Neural cell (in vitro differentiated cells): ENCODE data around the gene RGS9BP. TPM values are rescaled to one million over a fixed set of nuclear protein-coding genes. Genes with fewer than 3 reads are reported as not detected.

Source experiments
- H2AFZ ChIP-seq: fragments of 200-600, 300-800 bp; sonication (generic), shearing (Covaris generic); 2 replicates; pipeline ENCODE4 v1.6.0; 2014; ENCODE audit warnings: low read depth, mild to moderate bottlenecking, antibody characterized with exemption, low read length, moderate library complexity
- H3F3A ChIP-seq: fragments of 200-600 bp; shearing (Covaris generic); 2 replicates; pipeline ENCODE4 v1.6.1; 2016; ENCODE audit warnings: mild to moderate bottlenecking, moderate library complexity, mixed read lengths, antibody characterized with exemption, low read length; ENCODE audit not compliant: insufficient read depth, poor library complexity, severe bottlenecking
- H3K27ac ChIP-seq: fragments of 200-600, 300-800 bp; sonication (generic), shearing (Covaris generic); 2 replicates; pipeline ENCODE4 v1.5.1; 2014; ENCODE audit warnings: mild to moderate bottlenecking, low read length, moderate library complexity
- H3K27me3 ChIP-seq: fragments of 300-800, 200-600 bp; sonication (generic), shearing (Covaris generic); 2 replicates; pipeline ENCODE4 v1.6.0; 2014; ENCODE audit warnings: mild to moderate bottlenecking, low read depth, low read length, moderate library complexity; ENCODE audit not compliant: insufficient read depth
- H3K36me3 ChIP-seq: fragments of 300-800, 200-600 bp; sonication (generic), shearing (Covaris generic); 2 replicates; pipeline ENCODE4 v1.5.1; 2014; ENCODE audit warnings: mild to moderate bottlenecking, antibody characterized with exemption, low read length, moderate library complexity; ENCODE audit not compliant: insufficient read depth
- H3K4me2 ChIP-seq: fragments of 300-800, 200-600 bp; sonication (generic), shearing (Covaris generic); 2 replicates; pipeline ENCODE4 v1.6.0; 2014; ENCODE audit warnings: mild to moderate bottlenecking, low read length
- H3K4me3 ChIP-seq: fragments of 300-800, 200-600 bp; sonication (generic), shearing (Covaris generic); 2 replicates; pipeline ENCODE4 v1.5.1; 2014; ENCODE audit warnings: mild to moderate bottlenecking, low read length, moderate library complexity
- H3K79me2 ChIP-seq: fragments of 200-600 bp; shearing (Covaris generic); replicated peaks from 2 replicates; pipeline ENCODE4 v1.6.0; 2014; ENCODE audit warnings: mild to moderate bottlenecking, low read length, moderate library complexity; ENCODE audit not compliant: insufficient read depth
- H3K9ac ChIP-seq: fragments of 300-800, 200-600 bp; sonication (generic), shearing (Covaris generic); 2 replicates; pipeline ENCODE4 v1.6.1; 2016; ENCODE audit warnings: mild to moderate bottlenecking, low read length, mixed read lengths
- H3K9me2 ChIP-seq: fragments of 200-600 bp; shearing (Covaris generic); 2 replicates; pipeline ENCODE4 v1.6.1; 2016; ENCODE audit warnings: mild to moderate bottlenecking, low read length, mixed read lengths; ENCODE audit not compliant: insufficient read depth
- H3K9me3 ChIP-seq: fragments of 200-600, 300-800 bp; sonication (generic), shearing (Covaris generic); 2 replicates; pipeline ENCODE4 v1.6.1; 2016; ENCODE audit warnings: mild to moderate bottlenecking, mixed run types, low read length, moderate library complexity, mixed read lengths
- H4K20me1 ChIP-seq: fragments of 200-600 bp; shearing (Covaris generic); 2 replicates; pipeline ENCODE4 v1.6.1; 2016; ENCODE audit warnings: mild to moderate bottlenecking, mixed run types; ENCODE audit not compliant: insufficient read depth
- CTCF ChIP-seq: fragments of 450-650 bp; IDR thresholded peaks from 2 replicates; pipeline ENCODE4 v1.5.1; 2014; ENCODE audit warnings: antibody characterized with exemption, mild to moderate bottlenecking, moderate library complexity; ENCODE audit not compliant: poor library complexity, severe bottlenecking
- EP300 ChIP-seq: fragments of 450-650 bp; conservative IDR thresholded peaks from 2 replicates; pipeline ENCODE4 v1.6.1; 2014; ENCODE audit warnings: antibody characterized with exemption, mild to moderate bottlenecking, moderate library complexity; ENCODE audit not compliant: poor library complexity, severe bottlenecking
- EZH2 ChIP-seq: fragments of 200-600, 300-800 bp; shearing (Covaris generic), sonication (generic); IDR thresholded peaks from 2 replicates; pipeline ENCODE4 v1.6.1; 2014; ENCODE audit warnings: antibody characterized with exemption, low read length, borderline replicate concordance, mild to moderate bottlenecking; ENCODE audit not compliant: insufficient read depth, poor library complexity, severe bottlenecking
- MXI1 ChIP-seq: fragments of 450-650 bp; conservative IDR thresholded peaks from 2 replicates; pipeline ENCODE4 v1.6.1; 2014; ENCODE audit warnings: antibody characterized with exemption, mild to moderate bottlenecking; ENCODE audit not compliant: poor library complexity, severe bottlenecking
- POLR2AphosphoS5 ChIP-seq: IDR thresholded peaks from 2 replicates; pipeline ENCODE4 v1.6.1; 2012
- RAD21 ChIP-seq: fragments of 450-650 bp; conservative IDR thresholded peaks from 2 replicates; pipeline ENCODE4 v1.6.1; 2014; ENCODE audit warnings: antibody characterized with exemption, mild to moderate bottlenecking, moderate library complexity
- REST ChIP-seq: IDR thresholded peaks from 2 replicates; pipeline ENCODE4 v1.6.1; 2012; ENCODE audit warnings: borderline replicate concordance
- SMC3 ChIP-seq: fragments of 450-650 bp; conservative IDR thresholded peaks from 2 replicates; pipeline ENCODE4 v1.6.1; 2014; ENCODE audit warnings: antibody characterized with exemption, mild to moderate bottlenecking, moderate library complexity; ENCODE audit not compliant: poor library complexity
- TAF1 ChIP-seq: IDR thresholded peaks from 2 replicates; pipeline ENCODE4 v1.6.1; 2012; ENCODE audit warnings: low read depth
- polyA minus RNA-seq: library from RNA; depleted of rRNA, polyadenylated mRNA; stranded (reverse); fragments of >200 nt; gene quantifications from 2 replicates; pipeline ENCODE4 v1.2.3, GENCODE V29; 2014
- polyA plus RNA-seq: library from polyadenylated mRNA; depleted of rRNA; stranded (reverse); fragments of >200 nt; gene quantifications from 2 replicates; pipeline ENCODE4 v1.2.3, GENCODE V29; 2014

The RGS9BP gene
- polyA plus RNA-seq = 0.10 TPM in 1 of 2 replicates, not detected in the other
- 1.2 and 1.7 TPM in 2 replicates for polyA minus RNA-seq

GRCh38 chr19:32675720-32676185 lies at the start of gene RGS9BP:
RGS9BP (plus strand) TSS chr19:32675848; CDS start chr19:32676264, 416 bp downstream.
- H3K9ac ChIP-seq = peak within 1 kb of the TSS; percentile 74
- H3K4me3 ChIP-seq = peak within 1 kb of the TSS; percentile 91
- H3K27ac ChIP-seq = peak within 1 kb of the TSS; percentile 45
- no peaks in the 10 kb centered on the region for H3K9me2 ChIP-seq
- no peaks in the 10 kb centered on the region for H4K20me1 ChIP-seq
- peaks cover 27% of the 10 kb centered on the region for H3K27me3 ChIP-seq
- H3K9me3 ChIP-seq = no peaks in the 10 kb centered on the region
- H3K79me2 ChIP-seq = peaks cover 14% of the 10 kb centered on the region
- peak within 1 kb of the TSS; percentile 83 for H2AFZ ChIP-seq
- TF ChIP-seq TAF1 (no peak), EZH2 (peak; percentile 15)
- H3F3A ChIP-seq = no peaks in the 10 kb centered on the region
- no peaks in the 10 kb centered on the region for H3K36me3 ChIP-seq
- peak within 1 kb of the TSS; percentile 65 for H3K4me2 ChIP-seq

- H3K27ac ChIP-seq = no peak overlapping the region
- no peak overlapping the region for H3K9ac ChIP-seq
- H3F3A ChIP-seq = no peaks in the 10 kb centered on the region
- H3K79me2 ChIP-seq = no peaks in the 10 kb centered on the region
- no peak overlapping the region for H2AFZ ChIP-seq
- no peaks in the 10 kb centered on the region for H3K27me3 ChIP-seq
- peaks cover 6% of the 10 kb centered on the region for H3K36me3 ChIP-seq
- no peaks in the 10 kb centered on the region for H3K9me2 ChIP-seq
- H3K4me3 ChIP-seq = no peak overlapping the region
- TF ChIP-seq MXI1 (no peak), SMC3 (no peak), TAF1 (no peak), EZH2 (no peak), REST (no peak), RAD21 (no peak), POLR2AphosphoS5 (no peak), EP300 (no peak), CTCF (no peak)
- no peak overlapping the region for H3K4me2 ChIP-seq
- H3K9me3 ChIP-seq = no peaks in the 10 kb centered on the region
- H4K20me1 ChIP-seq = no peaks in the 10 kb centered on the region
These were observed 48.7 kb upstream of the RGS9BP start for GRCh38 chr19:32626969-32627368.
